Activated naive CD8-positive, alpha-beta T cell treated with anti-CD3 and anti-CD28 coated beads, Interleukin-2, amount 50 U/mL, for 24 hours (primary cell): ENCODE results near the gene ANKRD42.

ENCODE experiments used
- ATAC-seq: fragments of 150-1000 bp; cut with Tn5 transposase; one replicate; pipeline ENCODE4 v1.10.0; 2021
- DNase-seq: peaks from one replicate; pipeline ENCODE4 v3.0.0; 2021
- H3K27ac Mint-ChIP-seq: one replicate; pipeline ENCODE4 v1.8.0; 2021; ENCODE audit warnings: mild to moderate bottlenecking, mixed read lengths
- H3K27me3 Mint-ChIP-seq: one replicate; pipeline ENCODE4 v1.8.0; 2021; ENCODE audit warnings: mixed read lengths
- H3K36me3 Mint-ChIP-seq: one replicate; pipeline ENCODE4 v1.8.0; 2021; ENCODE audit warnings: low read depth, mixed read lengths
- H3K4me1 Mint-ChIP-seq: one replicate; pipeline ENCODE4 v1.8.0; 2021; ENCODE audit warnings: mixed read lengths
- H3K4me3 Mint-ChIP-seq: one replicate; pipeline ENCODE4 v1.8.0; 2021; ENCODE audit warnings: mild to moderate bottlenecking, moderate library complexity, mixed read lengths
- H3K9me3 Mint-ChIP-seq: one replicate; pipeline ENCODE4 v1.8.0; 2021; ENCODE audit warnings: mixed read lengths

Gene ANKRD42

GRCh38 chr11:83159902-83160865 lies 33.3 kb upstream of the ANKRD42 start:
- Mint-ChIP-seq H3K27ac (peak overlapping the region; percentile 100), H3K4me1 (peaks cover 62% of the 10 kb centered on the region), H3K36me3 (peaks cover 60% of the 10 kb centered on the region), H3K4me3 (peak overlapping the region; percentile 97), H3K27me3 (no peaks in the 10 kb centered on the region), H3K9me3 (no peaks in the 10 kb centered on the region)
- DNase-seq (no peak), ATAC-seq (no peak)

DNA sequence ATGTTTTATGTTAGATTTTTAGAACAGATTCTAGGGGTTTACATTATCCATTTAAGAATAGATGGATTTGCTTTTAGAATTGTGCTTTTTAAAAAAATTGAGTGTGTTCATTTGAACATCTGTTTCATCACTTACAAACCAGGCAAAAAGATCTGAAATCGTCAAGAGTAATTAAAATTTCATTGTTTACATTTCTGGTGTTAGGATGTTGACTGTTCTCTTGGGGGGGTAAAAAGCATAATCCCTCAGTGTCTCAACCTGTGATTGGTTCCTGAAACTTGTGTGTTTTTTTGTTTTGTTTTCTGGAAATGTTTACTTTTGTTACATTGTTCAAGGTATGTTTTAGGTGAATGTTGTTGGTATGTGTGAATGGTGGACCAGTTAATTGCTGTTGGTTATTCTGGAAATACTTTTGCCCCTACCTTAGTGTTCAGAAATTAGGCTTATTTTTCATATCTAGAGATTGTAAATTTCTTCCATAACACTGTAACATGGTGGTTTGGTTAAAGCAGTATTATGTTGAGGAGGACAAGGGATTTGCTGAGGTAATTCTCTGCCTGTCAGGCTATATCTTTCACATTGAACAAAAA lies 31.8 kb upstream of the ANKRD42 start:
- ATAC-seq (no peak), DNase-seq (no peak)
- H3K27ac Mint-ChIP-seq: peak overlapping the region; percentile 78
- H3K9me3 Mint-ChIP-seq: no peaks in the 10 kb centered on the region
- peaks cover 74% of the 10 kb centered on the region for H3K36me3 Mint-ChIP-seq
- peak overlapping the region; percentile 69 for H3K4me3 Mint-ChIP-seq
- peaks cover 63% of the 10 kb centered on the region for H3K4me1 Mint-ChIP-seq
- H3K27me3 Mint-ChIP-seq: no peaks in the 10 kb centered on the region

- H3K9me3 Mint-ChIP-seq: no peaks in the 10 kb centered on the region
- H3K27ac Mint-ChIP-seq: peak overlapping the region; percentile 78
- ATAC-seq (peak; percentile 61), DNase-seq (no peak)
- H3K4me1 Mint-ChIP-seq: peaks cover 65% of the 10 kb centered on the region
- H3K36me3 Mint-ChIP-seq: peaks cover 75% of the 10 kb centered on the region
- H3K27me3 Mint-ChIP-seq: no peaks in the 10 kb centered on the region
- H3K4me3 Mint-ChIP-seq: peak overlapping the region; percentile 69
These were observed 31.1 kb upstream of the ANKRD42 start for GRCh38 chr11:83162377-83162776.

- Mint-ChIP-seq H3K4me1 (peaks cover 81% of the 10 kb centered on the region), H3K27me3 (no peaks in the 10 kb centered on the region), H3K36me3 (peaks cover 77% of the 10 kb centered on the region), H3K9me3 (no peaks in the 10 kb centered on the region), H3K27ac (no peak overlapping the region), H3K4me3 (no peak overlapping the region)
- no peak for ATAC-seq
- no peak for DNase-seq
These were observed 27.2 kb upstream of the ANKRD42 start for GRCh38 chr11:83166193-83166866.

DNA sequence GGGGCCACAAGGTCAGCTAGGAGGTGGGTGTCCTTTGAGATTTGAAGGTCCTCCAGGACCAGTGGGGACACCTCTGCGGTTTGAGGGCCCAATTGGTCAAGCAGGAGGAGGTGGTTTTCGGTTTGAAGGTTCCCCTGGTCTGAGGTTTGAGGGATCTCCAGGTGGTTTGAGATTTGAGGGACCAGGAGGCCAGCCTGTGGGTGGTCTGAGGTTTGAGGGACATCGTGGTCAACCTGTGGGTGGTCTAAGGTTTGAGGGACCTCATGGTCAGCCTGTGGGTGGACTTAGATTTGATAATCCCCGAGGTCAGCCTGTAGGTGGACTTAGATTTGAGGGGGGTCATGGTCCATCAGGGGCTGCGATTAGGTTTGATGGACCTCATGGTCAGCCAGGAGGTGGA lies 24.8 kb upstream of the ANKRD42 start:
- Mint-ChIP-seq H3K27ac (no peak overlapping the region), H3K36me3 (peaks cover 83% of the 10 kb centered on the region), H3K4me1 (peaks cover 80% of the 10 kb centered on the region)

GRCh38 chr11:83170865-83171264 lies 22.6 kb upstream of the ANKRD42 start:
- no peak overlapping the region for H3K27ac Mint-ChIP-seq
- H3K36me3 Mint-ChIP-seq: peaks cover 81% of the 10 kb centered on the region
- H3K4me1 Mint-ChIP-seq: peaks cover 84% of the 10 kb centered on the region
- H3K4me3 Mint-ChIP-seq: peak overlapping the region; percentile 70
- no peaks in the 10 kb centered on the region for H3K9me3 Mint-ChIP-seq
- no peaks in the 10 kb centered on the region for H3K27me3 Mint-ChIP-seq
- DNase-seq: no peak
- ATAC-seq: no peak

More for the DNA sequence above, 24.8 kb upstream of the ANKRD42 start:
- H3K27me3 Mint-ChIP-seq: no peaks in the 10 kb centered on the region
- ATAC-seq (no peak), DNase-seq (no peak)
- H3K9me3 Mint-ChIP-seq: no peaks in the 10 kb centered on the region
- H3K4me3 Mint-ChIP-seq: no peak overlapping the region

- Mint-ChIP-seq H3K9me3 (no peaks in the 10 kb centered on the region), H3K36me3 (peaks cover 77% of the 10 kb centered on the region)
- ATAC-seq: no peak
These were observed 21.0 kb upstream of the ANKRD42 start for GRCh38 chr11:83172551-83172950.

DNA sequence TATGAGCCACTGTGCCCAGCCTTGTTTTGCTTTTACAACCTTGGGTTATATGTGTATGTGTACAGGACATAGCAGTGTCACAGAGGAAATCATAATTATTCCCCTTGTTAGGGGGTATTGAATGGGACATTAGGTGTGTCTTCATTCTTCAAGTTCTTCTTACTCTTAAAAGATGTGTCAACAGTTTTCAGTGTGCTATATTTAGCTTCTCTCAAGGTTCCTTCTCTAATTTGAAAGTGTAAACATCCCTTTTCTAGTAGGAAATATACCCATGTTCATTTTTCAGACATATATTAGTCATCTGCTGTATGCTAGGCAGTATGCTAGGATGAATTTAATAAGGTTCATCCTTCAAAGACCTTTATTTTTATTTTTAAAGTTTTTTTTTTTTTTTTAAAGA lies 19.5 kb upstream of the ANKRD42 start:
- no peaks in the 10 kb centered on the region for H3K9me3 Mint-ChIP-seq
- no peak overlapping the region for H3K4me3 Mint-ChIP-seq
- no peaks in the 10 kb centered on the region for H3K27me3 Mint-ChIP-seq
- H3K4me1 Mint-ChIP-seq: peaks cover 70% of the 10 kb centered on the region
- ATAC-seq: peak; percentile 20
- peak overlapping the region; percentile 35 for H3K27ac Mint-ChIP-seq
- DNase-seq: no peak
- H3K36me3 Mint-ChIP-seq: peaks cover 70% of the 10 kb centered on the region

More at GRCh38 chr11:83172551-83172950, 21.0 kb upstream of the ANKRD42 start:
- DNase-seq: no peak
- Mint-ChIP-seq H3K27ac (no peak overlapping the region), H3K4me1 (peaks cover 84% of the 10 kb centered on the region), H3K27me3 (no peaks in the 10 kb centered on the region), H3K4me3 (no peak overlapping the region)

DNA sequence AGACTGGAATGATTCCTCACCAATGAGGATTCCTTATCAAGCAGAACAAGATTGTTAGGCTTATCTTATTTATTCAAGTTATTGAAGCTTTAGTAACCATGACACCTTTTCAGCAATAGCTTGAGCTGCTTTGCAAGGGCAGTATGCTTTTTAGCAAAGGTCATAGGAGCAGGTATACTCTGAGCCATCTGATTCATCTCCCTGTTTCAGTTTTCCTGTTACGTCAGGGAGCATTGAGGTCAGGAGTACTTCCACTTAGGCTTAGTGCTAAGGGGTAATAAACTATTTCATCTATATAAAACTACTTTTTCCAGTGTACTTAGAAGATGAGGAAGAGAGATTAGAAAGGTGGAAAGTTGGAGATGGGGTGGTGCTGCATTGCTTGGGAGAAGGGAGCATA lies 17.7 kb upstream of the ANKRD42 start:
- Mint-ChIP-seq H3K27ac (no peak overlapping the region), H3K36me3 (peaks cover 64% of the 10 kb centered on the region), H3K4me1 (peaks cover 59% of the 10 kb centered on the region), H3K4me3 (no peak overlapping the region), H3K27me3 (no peaks in the 10 kb centered on the region), H3K9me3 (no peaks in the 10 kb centered on the region)
- ATAC-seq (peak; percentile 72), DNase-seq (no peak)

DNA sequence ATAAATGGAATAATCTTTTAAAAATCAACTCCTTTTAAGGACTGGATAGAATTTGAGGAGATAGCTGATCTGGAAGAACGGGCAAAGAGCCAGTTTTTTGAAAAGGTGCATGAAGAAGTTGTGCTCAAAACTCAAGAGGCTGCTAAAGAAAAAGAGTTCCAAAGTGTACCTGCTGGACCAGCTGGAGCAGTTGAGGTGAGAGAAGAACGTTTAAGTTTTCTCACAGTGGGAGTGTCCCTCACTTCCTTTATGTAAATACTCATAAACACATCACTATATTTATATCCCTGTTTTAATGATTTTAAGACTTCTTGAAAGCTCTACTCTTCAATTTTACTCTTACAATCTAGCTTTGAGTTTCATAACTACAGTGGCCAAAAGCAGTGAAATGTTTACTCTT lies 11.7 kb upstream of the ANKRD42 start:
- no peak for DNase-seq
- Mint-ChIP-seq H3K4me3 (no peak overlapping the region), H3K27me3 (no peaks in the 10 kb centered on the region), H3K4me1 (peaks cover 13% of the 10 kb centered on the region), H3K9me3 (no peaks in the 10 kb centered on the region), H3K27ac (peak overlapping the region; percentile 23), H3K36me3 (peaks cover 65% of the 10 kb centered on the region)
- no peak for ATAC-seq

GRCh38 chr11:83185767-83186166 lies 7.7 kb upstream of the ANKRD42 start:
- Mint-ChIP-seq H3K4me3 (no peak overlapping the region), H3K9me3 (no peaks in the 10 kb centered on the region), H3K27me3 (no peaks in the 10 kb centered on the region), H3K27ac (no peak overlapping the region), H3K4me1 (peaks cover 4% of the 10 kb centered on the region), H3K36me3 (peaks cover 54% of the 10 kb centered on the region)
- ATAC-seq (no peak), DNase-seq (no peak)

DNA sequence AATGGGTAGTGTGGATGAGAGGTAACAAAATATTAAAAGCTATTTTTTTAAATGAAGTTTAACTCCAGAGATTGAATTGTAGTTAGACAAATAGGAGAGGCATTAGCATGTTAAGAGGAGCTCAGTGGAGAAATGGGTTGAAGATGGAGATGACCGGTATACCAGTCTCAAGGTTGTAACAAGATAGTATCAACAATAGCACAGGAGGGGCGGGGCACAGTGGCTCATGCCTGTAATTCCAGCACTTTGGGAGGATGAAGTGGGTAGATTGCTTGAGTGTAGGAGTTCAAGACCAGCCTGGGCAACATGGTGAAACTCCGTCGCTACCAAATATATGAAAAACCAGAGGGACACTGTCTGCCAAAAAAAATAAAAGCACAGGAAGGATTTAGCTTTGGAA lies 6.0 kb upstream of the ANKRD42 start:
- no peaks in the 10 kb centered on the region for H3K27me3 Mint-ChIP-seq
- H3K4me3 Mint-ChIP-seq: no peak overlapping the region
- ATAC-seq: no peak
- peaks cover 56% of the 10 kb centered on the region for H3K36me3 Mint-ChIP-seq
- peak overlapping the region; percentile 48 for H3K27ac Mint-ChIP-seq
- H3K4me1 Mint-ChIP-seq: peaks cover 9% of the 10 kb centered on the region
- DNase-seq: no peak
- no peaks in the 10 kb centered on the region for H3K9me3 Mint-ChIP-seq

DNA sequence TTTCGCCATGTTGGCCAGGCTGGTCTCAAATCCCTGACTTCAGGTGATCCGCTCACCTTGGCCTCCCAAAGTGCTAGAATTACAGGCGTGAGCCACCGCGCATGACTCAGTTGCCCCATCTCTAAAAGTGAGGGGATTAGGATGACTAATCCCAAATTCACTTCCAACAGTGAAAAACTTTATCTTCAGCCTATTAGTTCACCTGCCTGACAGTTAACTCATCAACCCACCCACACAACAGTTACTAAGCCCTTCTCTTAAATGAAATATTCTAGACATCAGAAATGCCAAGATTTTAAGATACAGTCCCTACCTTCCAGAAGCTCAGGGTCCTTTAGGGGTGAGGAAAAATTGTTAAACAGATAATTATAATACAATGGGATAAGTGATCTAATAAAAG lies 2.0 kb upstream of the ANKRD42 start:
- H3K27ac Mint-ChIP-seq: peak overlapping the region; percentile 76
- peaks cover 35% of the 10 kb centered on the region for H3K4me1 Mint-ChIP-seq
- H3K4me3 Mint-ChIP-seq: peak overlapping the region; percentile 45
- ATAC-seq (no peak), DNase-seq (no peak)
- no peaks in the 10 kb centered on the region for H3K9me3 Mint-ChIP-seq
- H3K27me3 Mint-ChIP-seq: no peaks in the 10 kb centered on the region
- H3K36me3 Mint-ChIP-seq: peaks cover 35% of the 10 kb centered on the region

DNA sequence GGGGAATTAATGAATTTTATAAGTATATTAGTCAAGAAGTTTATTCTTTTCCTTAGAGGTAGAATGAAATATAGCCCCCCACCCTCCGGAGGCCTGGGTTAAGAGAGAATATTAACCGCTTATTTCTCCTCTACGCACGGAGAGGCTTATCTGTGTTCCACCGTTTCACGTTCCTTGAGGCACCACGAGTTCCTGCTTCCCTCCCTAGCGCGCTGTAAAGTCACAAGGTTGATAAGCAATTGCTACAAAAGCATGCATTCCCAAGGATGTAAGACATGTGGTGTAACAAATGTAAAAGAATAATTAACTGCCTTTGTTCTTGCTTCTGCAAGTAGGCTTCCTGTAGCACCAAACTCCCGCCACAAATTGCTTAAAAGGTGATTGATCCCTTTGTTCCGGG lies 1.5 kb upstream of the ANKRD42 start:
- Mint-ChIP-seq H3K27me3 (no peaks in the 10 kb centered on the region), H3K9me3 (no peaks in the 10 kb centered on the region), H3K4me1 (peaks cover 40% of the 10 kb centered on the region), H3K27ac (peak overlapping the region; percentile 97), H3K4me3 (peak overlapping the region; percentile 99), H3K36me3 (peaks cover 32% of the 10 kb centered on the region)
- DNase-seq (no peak), ATAC-seq (no peak)
